Measurements from ENCODE around the gene ISLR.

The ISLR gene

GRCh38 chr15:74197176-74197965 lies 23.9 kb downstream of the ISLR start:
- DNase-seq = no peak

DNA sequence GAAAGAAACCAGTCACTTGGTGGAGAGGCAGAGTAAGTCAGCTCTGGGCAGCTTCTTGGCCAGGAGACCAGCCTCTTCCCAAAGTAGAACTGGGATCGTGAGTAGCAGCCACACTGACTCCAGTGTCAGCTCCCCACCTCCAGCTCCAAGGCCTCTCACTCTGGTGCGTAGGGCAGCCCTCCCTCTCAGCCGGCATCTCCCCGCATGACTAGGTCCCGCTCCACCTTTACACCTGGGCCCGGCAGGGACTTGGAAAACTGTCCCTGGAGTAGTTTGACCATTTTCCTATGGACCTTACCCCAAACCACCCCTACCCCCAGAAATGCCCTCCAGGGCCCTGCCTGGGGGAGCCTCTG lies 25.8 kb downstream of the ISLR start:
- DNase-seq = no peak

GRCh38 chr15:74200412-74200815 lies 26.9 kb downstream of the ISLR start:
- peak in 1 of 2 experiments; percentile 74 for DNase-seq

GRCh38 chr15:74200871-74201419 lies 27.4 kb downstream of the ISLR start:
- DNase-seq = peak in 1 of 2 experiments; percentile 74

GRCh38 chr15:74201710-74202420 lies 28.4 kb downstream of the ISLR start:
- DNase-seq = no peak

- DNase-seq = no peak
Measured at GRCh38 chr15:74202452-74203401, 29.2 kb downstream of the ISLR start, which contains the start of gene STRA6. TSS of gene STRA6 (minus strand) at chr15:74202787. CDS start at chr15:74202267, 520 bp downstream.

DNA sequence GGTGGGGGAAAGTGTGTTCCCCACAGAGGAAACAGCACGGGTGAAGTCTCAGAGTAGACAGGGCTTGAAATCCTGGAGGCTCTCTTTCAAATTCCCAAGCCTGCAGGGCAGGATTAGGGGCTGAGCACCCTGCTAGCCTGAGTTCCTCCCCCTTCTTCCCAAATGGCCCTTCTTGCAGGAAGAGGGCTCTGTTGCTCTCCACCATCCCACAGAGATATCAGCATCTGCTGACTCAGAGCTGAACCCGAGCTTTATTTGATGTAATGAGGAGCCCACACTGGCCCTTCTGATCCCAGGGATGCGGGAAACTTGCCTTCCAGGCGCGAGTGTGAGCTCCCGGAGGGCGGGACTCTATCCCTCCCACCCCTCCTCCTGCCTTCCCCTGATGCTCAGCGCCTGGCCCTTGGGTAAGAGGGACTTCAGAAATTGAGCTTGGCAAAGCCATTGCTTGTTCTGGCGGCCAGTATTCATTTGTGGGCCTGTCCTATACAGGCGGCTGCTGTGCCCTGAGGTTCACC lies 30.5 kb downstream of the ISLR start:
- DNase-seq = peak in 1 of 2 experiments; percentile 22

- DNase-seq = no peak
Measured at GRCh38 chr15:74205582-74205947, 32.1 kb downstream of the ISLR start.

GRCh38 chr15:74206801-74207281 lies 33.3 kb downstream of the ISLR start:
- DNase-seq = no peak

GRCh38 chr15:74207652-74208440 lies 34.3 kb downstream of the ISLR start:
- no peak for DNase-seq

GRCh38 chr15:74208496-74208895 lies 35.0 kb downstream of the ISLR start:
- no peak for DNase-seq

- DNase-seq = no peak
Measured at GRCh38 chr15:74208901-74209559, 35.5 kb downstream of the ISLR start.

- no peak for DNase-seq
Measured at GRCh38 chr15:74209560-74209958, 36.0 kb downstream of the ISLR start.

DNA sequence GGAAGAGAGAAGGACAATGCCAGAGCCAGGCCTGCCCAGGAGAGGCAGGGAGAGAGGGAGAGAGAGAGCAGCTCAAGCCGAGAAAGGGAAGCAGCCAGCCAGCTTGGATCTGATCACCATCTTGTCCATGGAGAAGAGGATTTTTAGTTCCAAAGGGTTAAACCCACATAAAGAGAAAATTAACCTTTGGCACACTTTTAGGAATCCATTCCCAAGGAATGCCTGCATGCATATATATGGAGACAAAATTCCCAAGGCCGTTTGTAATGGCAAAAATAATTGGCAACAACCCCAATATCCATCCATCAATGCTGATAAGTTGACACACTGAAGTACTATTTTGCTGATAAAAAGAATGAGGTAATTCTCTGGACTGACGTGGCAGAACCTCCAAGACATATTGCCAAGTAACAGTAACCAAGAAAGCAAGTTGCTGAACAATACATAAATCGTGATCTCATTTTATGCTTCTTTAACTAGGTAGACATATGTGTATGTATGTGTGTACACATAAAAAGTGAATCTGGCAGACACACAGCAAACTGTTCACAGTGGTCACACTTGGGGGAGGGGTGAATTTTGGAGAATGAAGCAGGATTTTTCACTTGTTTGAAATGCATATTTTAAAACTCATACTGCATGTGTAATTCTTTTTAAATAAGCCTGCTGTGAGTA lies 36.6 kb downstream of the ISLR start:
- no peak for DNase-seq

- DNase-seq = no peak
Measured at GRCh38 chr15:74210729-74211128, 37.2 kb downstream of the ISLR start.

- no peak for DNase-seq
Measured at GRCh38 chr15:74211656-74212055, 38.1 kb downstream of the ISLR start.

DNA sequence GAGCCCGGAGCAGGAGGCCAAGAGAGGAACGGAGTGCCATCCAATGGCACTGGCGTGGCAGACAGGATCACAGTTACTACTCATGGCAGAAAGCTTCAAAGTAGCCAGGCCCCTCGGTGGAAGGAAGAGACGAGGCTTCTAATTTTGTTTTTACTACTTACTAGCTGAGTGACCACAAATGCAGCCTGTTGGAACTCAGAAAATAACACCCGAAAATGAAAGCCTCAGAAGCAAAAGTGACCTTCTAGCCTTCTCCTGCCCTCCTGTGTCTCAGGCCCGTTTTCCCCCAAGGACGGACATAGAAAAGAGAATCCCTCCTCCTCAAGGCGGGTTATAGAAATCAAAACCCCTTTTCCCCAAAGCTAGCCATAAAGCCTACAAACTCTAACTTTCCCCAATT lies 39.0 kb downstream of the ISLR start:
- DNase-seq = no peak

DNA sequence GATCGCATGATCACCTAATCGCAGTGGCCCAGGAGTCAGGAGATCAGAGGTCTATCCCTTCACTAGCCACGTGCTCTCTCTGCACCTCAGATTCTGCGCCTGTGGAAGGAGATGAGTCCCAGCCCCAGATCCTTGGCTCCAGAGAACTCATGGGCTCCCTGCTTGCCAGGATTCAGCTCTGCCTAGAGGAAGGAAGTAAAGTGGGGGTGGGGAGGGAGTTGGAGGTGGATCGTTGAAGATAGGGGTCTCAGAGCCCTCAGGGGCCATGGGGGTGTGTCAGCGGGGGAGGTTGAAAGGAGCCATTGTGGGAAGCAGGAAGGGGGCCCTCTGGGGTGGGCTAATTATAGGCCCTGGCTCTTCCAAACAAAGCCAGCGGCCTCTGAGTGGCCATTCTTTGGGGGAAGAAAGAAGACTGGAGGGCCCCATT lies 40.4 kb downstream of the ISLR start:
- no peak for DNase-seq

GRCh38 chr15:74214324-74215021 lies 41.0 kb downstream of the ISLR start:
- no peak for DNase-seq

- DNase-seq = no peak
Measured at GRCh38 chr15:74215958-74216357, 42.4 kb downstream of the ISLR start.
